ENCODE data around the gene KCNH1.

Gene KCNH1

GRCh38 chr1:210797422-210797821 lies 336.5 kb downstream of the KCNH1 start:
- no peak for DNase-seq

GRCh38 chr1:210796421-210796820 lies 337.5 kb downstream of the KCNH1 start:
- DNase-seq: no peak

GRCh38 chr1:210794445-210794844 lies 339.5 kb downstream of the KCNH1 start:
- no peak for DNase-seq

- no peak for DNase-seq
These were observed 341.5 kb downstream of the KCNH1 start for GRCh38 chr1:210792250-210793102.

- DNase-seq: no peak
These were observed 343.8 kb downstream of the KCNH1 start for GRCh38 chr1:210790196-210790595.

- DNase-seq: no peak
These were observed 346.1 kb downstream of the KCNH1 start for GRCh38 chr1:210787800-210788199.

- no peak for DNase-seq
These were observed 347.4 kb downstream of the KCNH1 start for GRCh38 chr1:210786546-210786945.

- no peak for DNase-seq
These were observed 350.0 kb downstream of the KCNH1 start for GRCh38 chr1:210783925-210784324.

- no peak for DNase-seq
These were observed 352.3 kb downstream of the KCNH1 start for GRCh38 chr1:210781652-210782051.

GRCh38 chr1:210779269-210779668 lies 354.7 kb downstream of the KCNH1 start:
- no peak for DNase-seq

GRCh38 chr1:210777914-210778313 lies 356.0 kb downstream of the KCNH1 start:
- DNase-seq: no peak

- DNase-seq: no peak
These were observed 357.2 kb downstream of the KCNH1 start for GRCh38 chr1:210776712-210777111.

- DNase-seq: no peak
These were observed 358.7 kb downstream of the KCNH1 start for GRCh38 chr1:210775289-210775688.

GRCh38 chr1:210773450-210773849 lies 360.5 kb downstream of the KCNH1 start:
- DNase-seq: no peak

GRCh38 chr1:210771131-210771530 lies 362.8 kb downstream of the KCNH1 start:
- no peak for DNase-seq

- no peak for DNase-seq
These were observed 363.5 kb downstream of the KCNH1 start for GRCh38 chr1:210770396-210770984.

GRCh38 chr1:210769473-210769872 lies 364.5 kb downstream of the KCNH1 start:
- DNase-seq: no peak

GRCh38 chr1:210764536-210764935 lies 369.4 kb downstream of the KCNH1 start:
- no peak for DNase-seq

GRCh38 chr1:210758761-210759160 lies 375.2 kb downstream of the KCNH1 start:
- DNase-seq: no peak

- no peak for DNase-seq
These were observed 375.7 kb downstream of the KCNH1 start for GRCh38 chr1:210758261-210758660.

GRCh38 chr1:210757677-210758076 lies 376.3 kb downstream of the KCNH1 start:
- DNase-seq: no peak

GRCh38 chr1:210755991-210756659 lies 377.8 kb downstream of the KCNH1 start:
- DNase-seq: no peak

- no peak for DNase-seq
These were observed 378.9 kb downstream of the KCNH1 start for GRCh38 chr1:210754878-210755665.

All from inflammatory macrophage (primary cell).